Stimulated activated CD4-positive, alpha-beta T cell treated with anti-CD3 and anti-CD28 coated beads, TNF-alpha, amount 100 ng/mL, for 4 hours (primary cell): ENCODE data around the gene AKR7A3.
A peak's percentile ranks its signal among the peaks of the same experiment; 100 is the strongest.

ENCODE experiments used
- DNase-seq, 3 experiments: peaks; one replicate each; pipeline ENCODE4 v3.0.0-alpha.2; 2020; ENCODE audit warnings: low read depth in 3 of 3

AKR7A3 gene

GRCh38 chr1:19251305-19252196 lies 37.0 kb downstream of the AKR7A3 start, which contains the start of the genes EMC1 and MRTO4:
TSS of gene EMC1 (minus strand) at chr1:19251524. CDS start at chr1:19251509, 15 bp downstream.
TSS of gene MRTO4 (plus strand) at chr1:19251805. CDS start at chr1:19251836, 31 bp downstream.
- peak; percentile 75 to 89 (median 88) for DNase-seq

DNA sequence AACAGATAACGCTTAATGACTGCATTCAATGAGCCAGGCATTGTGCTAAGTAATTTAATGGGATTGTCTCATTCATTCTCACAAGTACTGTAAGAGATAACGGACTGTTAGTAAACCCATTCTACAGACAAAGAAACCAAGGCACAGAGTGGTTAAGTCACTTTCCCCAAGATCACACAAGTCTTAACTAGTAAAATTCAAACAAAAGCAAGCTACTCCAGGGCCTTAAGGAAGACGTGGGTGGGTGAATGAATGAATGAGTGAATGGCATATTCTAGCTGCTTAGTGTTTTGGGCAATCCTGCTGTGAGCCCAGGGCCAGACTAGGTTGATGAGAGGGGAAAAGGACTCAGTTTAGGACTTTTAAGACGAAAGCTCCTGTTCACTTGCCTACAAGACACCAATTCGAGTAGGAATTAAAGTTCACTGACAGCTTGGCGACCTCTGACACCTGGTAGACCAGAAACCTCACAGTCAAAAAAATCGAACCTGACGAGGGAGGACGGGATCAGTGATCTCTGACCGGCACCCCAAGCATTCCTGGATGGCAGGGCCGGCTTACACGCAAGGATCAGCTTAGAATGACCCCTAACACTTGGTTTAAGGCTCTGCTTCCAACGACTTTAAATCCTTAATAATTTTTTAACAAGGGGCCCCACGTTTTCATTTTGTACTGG lies 37.8 kb downstream of the AKR7A3 start:
- DNase-seq, result no peak

- DNase-seq, result peak; percentile 41 to 46 (median 44)
Measured at GRCh38 chr1:19240673-19241538, 47.7 kb downstream of the AKR7A3 start.

DNA sequence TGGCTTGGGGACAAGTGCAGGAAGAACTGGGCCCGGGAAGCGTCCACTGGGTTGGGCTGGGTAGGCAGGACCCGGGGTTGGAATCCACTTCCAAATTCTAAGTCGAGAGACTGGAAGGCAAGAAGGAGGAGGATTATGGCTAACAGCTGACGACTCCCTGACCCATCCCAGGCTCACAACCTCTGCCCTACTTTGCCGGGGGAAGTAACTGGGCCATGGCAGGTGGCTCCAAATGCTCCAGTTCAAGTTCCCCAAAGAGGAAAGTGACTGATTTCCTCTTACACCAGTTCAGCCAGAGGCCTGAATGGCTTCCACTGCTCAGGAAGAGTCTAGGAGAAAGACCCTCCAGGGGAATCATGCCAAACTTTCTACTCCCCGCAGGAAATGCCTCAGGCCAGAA lies 48.7 kb downstream of the AKR7A3 start:
- no peak for DNase-seq

GRCh38 chr1:19234224-19234623 lies 54.3 kb downstream of the AKR7A3 start:
- no peak for DNase-seq
